HG02870 (cell line): ENCODE data around the gene SREBF2.

Source experiments
- ATAC-seq: cut with Tn5 transposase; IDR thresholded peaks from one replicate; pipeline ENCODE4 v1.9.1; 2021; ENCODE audit warnings: mild to moderate bottlenecking, moderate library complexity; ENCODE audit not compliant: unreplicated experiment

Gene SREBF2

DNA sequence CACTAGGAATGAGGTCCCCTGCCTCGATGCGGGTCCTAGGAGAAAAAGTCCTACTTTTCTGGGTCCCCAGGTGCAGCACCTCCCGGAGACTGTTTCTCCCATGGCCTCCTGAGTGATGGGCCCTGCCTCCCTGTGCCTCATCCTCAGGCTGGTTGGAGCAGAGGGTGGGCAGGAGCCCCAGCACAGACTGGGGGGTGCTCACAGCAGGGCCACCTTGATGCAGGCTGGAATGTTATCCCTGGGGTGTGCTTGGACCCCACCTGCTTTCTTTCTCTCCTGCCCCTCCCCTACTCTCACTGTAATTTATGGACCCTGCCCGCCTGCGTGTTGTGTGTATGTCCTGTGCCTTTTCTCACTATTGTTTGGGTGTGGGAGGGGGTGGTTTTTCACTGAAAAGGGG, 73.9 kb downstream of the SREBF2 start:
- no peak for ATAC-seq

DNA sequence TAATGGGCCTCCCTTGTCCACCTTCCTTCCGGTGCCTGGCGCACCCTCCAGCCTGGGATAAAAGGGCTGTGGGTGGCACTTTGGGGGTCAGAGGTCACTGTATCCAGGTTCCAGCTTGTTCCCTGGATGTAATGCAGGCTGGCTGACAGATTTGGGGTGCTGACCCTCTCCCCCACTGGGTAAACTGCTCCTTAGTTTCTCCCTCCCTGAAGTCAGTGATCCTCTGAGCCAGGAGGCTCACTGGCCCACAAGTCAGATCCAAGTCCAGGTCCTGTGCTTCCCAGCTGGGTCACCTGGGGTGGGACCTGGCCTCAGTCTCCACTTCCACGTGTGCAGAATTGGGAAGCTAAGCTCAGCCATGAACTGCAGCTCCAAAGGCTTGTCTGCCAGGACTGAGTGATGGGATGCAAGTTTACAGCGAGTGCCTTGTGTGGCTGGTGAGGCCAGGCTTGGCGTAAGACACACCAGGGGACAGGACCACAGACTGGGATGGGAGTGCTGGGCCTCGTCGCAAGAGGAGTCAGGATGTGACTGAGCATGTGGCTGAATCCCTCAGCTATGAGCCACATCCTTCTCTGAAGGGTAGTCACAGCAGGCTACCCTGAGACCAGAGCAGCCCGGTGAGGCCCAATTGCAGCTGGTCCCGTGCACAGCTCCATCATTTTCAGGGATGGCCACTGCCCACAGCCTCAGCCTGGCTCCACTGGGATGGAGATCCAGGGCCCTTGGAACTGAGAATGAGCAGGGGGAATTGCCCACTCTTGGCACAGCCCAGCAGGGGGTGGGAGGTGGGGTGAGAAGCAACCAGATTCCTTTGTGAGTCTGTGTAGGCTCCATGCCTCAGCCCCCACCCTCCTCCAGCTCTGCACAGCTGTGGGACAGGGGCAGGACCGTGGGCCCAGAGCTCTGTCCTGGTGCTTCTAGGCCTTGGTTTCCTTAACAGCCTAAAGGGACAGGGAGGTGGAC, 74.8 kb downstream of the SREBF2 start:
- no peak for ATAC-seq

DNA sequence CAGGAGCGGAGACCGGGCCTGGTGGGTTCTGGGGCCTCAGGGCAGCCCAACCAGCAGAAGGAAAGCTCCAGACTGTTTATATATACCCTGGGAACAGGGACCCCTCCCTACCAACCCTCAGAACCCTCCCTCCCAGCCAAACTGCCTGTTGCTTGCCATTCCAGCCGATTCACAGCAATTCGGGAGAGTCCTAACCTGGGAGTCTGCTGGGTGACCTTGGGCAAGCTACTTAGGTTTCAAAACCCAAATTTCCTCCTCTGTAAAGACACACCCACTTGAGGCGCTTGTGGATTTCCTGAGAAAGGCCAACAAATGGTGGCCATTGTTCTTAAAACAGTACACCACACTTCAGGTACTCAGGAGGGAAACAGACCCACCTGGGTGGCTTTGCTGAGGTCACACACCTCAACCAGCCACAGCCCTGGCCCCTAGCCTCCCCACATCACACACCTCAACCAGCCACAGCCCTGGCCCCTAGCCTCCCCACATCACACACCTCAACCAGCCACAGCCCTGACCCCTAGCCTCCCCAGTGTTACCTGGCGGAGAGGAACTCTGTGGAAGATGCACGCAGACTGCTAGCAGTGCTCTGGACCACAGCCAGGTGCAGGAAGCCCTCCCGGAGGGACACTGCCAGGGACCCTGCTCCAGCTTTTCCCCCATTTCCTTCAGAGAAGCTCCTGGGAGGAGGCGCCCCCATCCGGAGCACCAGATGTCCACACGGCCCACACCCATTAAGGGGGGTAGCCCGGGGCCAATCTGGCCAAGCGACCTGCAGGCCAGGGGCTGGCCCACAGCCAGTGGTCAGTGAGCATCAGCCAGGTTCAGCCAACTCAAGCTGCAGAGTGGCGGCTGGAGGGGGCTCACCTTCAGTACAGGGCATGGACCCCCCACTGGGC, 75.8 kb downstream of the SREBF2 start:
- ATAC-seq: no peak

DNA sequence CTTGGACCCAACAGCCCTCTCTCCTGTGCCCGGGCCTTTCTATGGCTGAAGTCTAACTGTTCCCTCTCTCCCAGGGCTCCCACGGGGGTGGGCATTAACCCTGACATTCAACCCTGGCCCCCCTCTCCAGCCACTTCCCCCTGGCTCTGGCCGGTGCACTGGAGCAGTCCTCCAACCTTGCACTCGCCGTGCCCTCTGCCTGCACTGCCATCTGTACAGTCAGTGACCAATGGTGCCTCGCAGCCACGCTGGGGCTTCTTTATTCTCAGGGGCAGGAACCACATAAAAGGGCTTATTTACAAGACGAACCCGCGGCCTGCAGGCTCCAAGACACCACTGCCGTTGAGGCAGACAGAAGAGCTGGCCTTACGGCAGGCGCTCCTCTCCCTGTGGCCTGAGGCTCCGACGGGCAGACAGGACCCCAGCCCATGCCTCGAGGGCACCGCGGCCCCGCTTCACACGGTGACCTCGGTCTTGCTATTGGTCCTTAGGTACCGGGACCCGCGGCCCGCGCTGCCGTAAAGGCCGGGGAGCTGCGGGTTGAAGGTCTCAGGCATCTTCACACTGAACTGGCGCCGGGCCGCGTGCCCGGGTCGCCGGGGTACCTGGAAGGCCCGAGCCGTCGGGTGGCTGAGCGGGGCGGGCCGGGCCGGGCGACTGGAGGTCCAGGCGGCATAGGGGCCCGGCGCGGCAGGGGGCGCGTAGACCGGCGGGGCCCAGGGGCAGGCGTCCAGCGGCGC, 76.6 kb downstream of the SREBF2 start:
- ATAC-seq: no peak

- no peak for ATAC-seq
Measured at GRCh38 chr22:41910050-41911000, 77.4 kb downstream of the SREBF2 start.

DNA sequence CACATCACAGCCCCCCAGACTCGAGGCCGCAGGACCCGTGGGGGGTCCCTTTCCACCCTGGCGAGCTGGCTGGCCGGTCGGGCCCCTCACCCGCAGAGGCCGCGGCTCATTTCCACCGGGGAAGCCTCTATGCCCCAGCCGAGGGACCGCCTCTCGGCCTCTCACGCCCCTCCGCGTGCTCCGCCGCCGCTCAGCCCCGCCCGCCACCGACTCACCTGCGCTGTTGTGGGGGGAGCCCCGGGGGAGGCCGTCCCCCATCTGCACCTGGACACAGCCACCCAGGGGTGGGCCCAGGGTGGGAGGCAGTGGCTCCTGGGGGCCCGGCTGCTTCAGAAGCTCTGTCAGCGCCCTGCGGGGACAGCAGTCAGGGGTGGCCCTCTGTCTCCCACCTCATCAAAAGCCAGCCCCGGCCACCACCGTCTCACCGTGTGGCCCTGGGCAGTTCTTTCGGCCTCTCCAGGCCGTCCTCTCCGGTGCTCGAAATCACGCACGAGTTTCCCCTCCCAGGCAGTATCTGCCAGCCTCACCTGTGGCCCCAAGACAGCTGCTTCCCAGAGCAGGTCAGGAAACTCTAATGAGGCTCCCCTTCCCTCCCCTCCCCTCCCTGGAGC, 78.2 kb downstream of the SREBF2 start:
- ATAC-seq: no peak

DNA sequence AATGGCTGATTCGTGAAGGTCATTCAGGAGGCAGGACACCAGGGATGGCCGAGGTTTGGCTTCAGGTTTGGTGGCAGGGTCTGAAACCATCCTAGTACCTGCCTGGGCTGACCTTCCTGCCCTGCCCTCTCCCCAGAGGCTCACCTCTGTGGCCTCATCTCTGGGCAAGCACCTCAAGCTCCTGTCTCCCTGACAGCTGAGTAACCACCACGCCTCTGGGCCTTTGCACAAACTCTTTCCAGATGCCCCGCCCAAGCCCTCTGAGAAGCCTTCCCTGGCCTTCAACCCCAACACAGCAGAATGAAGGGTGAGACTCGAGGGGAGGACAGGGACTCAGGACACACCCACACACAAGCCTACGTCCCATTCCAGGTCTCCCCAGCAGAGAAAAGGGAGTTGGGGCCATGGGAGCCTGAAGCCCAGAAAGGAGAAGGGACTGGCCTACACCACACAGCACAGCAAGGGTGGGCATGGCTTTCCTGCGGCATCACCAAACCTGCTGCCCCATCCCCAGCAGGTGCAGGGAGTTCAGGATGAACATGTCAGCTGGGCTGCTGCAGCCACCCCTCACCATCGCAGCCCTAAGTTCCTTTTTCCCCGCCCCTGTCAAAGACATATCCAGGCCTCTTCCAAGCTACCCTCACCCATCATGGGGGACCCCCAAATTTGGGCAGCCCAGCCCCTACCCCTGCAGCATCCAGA, 79.6 kb downstream of the SREBF2 start:
- no peak for ATAC-seq

- no peak for ATAC-seq
Measured at GRCh38 chr22:41913040-41913719, 80.3 kb downstream of the SREBF2 start.

- ATAC-seq: no peak
Measured at GRCh38 chr22:41913842-41914534, 81.1 kb downstream of the SREBF2 start.

DNA sequence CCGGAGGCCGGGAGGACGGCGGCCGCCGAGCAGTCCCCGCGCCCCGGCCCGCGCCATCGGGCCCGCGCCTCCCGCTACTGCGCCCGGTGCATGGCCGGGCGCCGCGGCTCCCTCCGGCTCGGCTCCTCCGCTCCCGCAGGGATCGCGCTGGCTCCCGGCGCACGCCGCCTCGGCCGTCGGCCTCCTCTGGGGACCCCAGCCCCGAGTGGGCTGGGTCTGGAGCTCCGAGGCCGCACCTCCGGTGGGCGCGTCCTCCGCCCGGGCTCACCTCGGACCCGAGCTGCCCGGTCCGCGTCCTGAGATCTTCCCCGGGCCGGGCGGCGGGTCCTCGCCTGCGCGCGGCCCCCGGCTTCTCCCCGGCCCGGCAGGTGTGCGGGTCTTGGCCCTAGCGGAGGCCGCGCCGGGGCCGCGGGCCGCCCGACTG, 81.7 kb downstream of the SREBF2 start:
- no peak for ATAC-seq

DNA sequence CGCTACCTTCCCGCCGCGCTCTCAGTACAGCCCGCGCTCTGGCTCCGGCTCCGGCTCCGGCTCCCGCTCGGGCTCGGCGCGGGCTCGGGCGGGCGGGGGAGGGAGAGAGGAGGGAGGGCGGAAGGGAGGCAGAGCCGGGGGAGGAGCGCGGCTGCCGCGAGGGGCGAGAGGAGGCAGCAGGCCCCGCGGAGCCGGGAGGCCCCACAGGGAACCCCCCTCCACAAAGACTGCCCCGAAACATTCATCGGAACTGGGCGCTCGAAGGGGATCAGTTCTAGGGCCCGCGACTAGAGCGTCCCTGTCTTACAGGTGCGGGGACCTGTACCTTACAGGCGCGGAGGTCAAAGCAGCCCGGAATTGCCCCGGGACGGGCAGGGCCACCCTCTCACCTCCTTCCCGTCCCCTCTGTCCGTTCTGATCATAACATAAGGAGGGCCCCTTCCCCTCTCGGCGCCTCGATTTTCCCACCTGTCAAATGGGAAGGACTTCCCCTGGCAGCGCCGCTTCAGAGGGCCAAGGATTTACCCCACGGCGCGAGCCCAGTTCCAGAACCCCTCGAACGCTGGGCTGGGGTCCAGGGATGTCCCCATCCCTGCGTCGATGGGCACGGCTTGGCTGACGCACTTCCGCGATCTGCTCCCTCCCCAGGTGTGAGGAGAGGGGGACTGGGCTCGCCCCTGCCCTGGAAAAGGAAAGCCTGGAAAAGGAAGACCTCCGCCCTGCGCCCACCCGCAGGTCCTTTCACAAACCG, 82.3 kb downstream of the SREBF2 start, which contains the start of gene SHISA8:
SHISA8 (minus strand) TSS at position 40 of the 751 bp plus-strand sequence. CDS start 407 bp downstream, outside the sequence.
- ATAC-seq: no peak

DNA sequence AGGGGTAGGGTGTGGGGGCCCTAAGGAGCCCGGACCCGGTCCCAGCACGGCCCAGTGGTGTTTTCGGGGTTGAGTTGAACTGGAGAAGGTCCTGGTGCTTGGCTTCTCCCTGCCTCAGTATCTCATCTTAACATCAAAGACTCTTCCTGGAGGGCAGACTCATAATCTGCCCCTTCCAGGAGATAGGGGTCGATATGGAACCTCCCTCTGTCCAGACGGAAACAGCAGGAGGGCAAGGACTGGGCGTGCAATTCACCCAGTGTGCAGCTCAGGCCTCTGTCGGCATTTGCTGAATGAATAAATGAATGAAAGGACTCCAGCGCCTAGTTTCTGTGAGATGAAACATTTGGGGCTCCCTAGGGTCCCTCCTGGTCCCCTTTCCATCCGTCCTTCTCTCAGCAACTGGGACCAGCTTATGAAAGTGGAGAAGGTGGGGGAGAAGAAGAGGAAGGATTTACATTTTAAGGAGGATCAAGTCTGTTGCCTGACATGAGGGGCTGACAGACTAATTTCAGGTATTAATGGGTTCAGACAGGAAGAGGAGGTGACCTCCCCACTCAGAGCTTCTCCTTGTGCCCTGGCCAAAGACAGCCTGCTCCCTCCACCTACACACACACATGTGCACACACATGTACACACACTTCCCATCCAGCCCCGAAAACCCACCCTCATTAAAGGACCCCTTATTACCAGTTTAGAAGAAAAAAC, 83.0 kb downstream of the SREBF2 start:
- no peak for ATAC-seq

DNA sequence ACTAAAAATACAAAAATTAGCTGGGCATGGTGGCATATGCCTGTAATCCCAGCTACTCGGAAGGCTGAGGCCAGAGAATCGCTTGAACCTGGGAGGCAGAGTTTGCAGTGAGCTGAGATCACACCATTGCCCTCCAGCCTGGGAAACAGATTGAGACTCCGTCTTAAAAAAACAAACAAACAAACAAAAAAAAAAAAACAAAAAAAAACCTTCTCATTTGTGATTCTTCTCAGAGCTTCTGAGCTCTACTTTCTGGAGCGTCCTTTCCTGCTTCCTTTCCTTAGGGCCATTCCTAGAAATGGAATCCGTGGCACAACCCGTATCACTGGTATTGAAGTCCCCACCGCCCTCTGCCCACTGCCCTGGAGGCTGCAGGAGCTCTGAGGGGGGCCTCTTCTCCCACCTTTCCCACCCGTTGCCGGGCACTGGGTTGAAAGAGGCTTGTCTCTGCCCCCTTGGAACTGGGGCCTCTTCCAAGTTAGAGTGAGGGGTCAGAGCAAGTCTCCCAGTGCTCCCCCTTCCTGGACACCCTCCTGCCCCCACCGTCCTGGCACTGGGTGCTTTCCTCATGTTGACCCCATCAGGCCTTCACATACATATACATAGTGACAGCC, 83.9 kb downstream of the SREBF2 start:
- ATAC-seq: no peak

- ATAC-seq: no peak
Measured at GRCh38 chr22:41917375-41917902, 84.5 kb downstream of the SREBF2 start.
